ENCODE data around the gene ATG12. TPM values are rescaled to one million over a fixed set of nuclear protein-coding genes. Genes with fewer than 3 reads are reported as not detected.
"Not testable (repeated sequence)": the region's sequence is repeated elsewhere in the genome, so short reads cannot be mapped to it uniquely, and the experiment has no call there.

ATG12 gene
- total RNA-seq, 1 donor from 2014 or later, result 46.7 TPM

DNA sequence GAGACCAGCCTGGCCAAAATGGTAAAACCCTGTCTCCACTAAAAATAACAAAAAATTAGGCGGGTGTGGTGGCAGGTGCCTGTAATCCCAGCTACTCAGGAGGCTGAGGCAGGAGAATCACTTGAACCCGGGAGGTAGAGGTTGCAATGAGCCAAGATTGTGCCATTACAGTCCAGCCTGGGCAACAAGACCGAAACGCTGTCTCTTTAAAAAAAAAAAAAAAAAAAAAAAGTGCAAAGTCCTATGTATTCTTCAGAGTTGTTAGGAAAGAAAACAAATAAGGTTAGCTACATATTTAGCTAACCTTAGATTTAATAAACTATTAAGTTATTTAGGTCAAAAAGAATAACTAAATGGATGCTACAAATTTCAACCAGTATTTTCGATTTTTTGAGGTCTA is 11.5 kb downstream of the ATG12 start:
- Mint-ChIP-seq H3K36me3 (ENCODE audit: insufficient read depth) (peaks cover 13% of the 10 kb centered on the region), H3K4me1 (ENCODE audit: low read depth) (no peaks in the 10 kb centered on the region), H3K4me3 (ENCODE audit: low read depth) (no peak overlapping the region), H3K27me3 (no peaks in the 10 kb centered on the region), H3K27ac (no peak overlapping the region), H3K9me3 (ENCODE audit: low read depth) (peaks cover 13% of the 10 kb centered on the region)
- no peak for TF ChIP-seq CTCF (IDR thresholded peaks at IDR 0.05; ENCODE audit: unreplicated experiment)
- DNase-seq (ENCODE audit: low spot score, unreplicated experiment), result no peak

DNA sequence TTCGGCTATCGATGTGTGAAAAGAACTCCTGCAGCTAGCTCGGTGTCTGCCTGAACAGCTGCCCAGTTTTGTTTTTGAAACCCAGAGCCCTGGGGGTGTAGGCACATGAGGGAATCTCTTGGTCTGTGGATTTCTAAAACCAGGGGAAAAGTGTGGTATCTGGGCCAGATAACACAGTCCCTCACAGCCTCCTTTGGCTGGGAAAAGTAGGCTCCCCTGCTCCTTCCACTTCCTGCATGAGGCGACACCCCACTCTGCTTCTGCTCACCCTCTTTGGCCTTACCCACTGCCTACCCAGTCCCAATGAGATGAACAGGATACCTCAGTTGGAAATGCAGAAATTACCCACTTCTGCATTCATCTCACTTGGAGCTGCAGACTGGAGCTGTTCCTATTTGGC is 15.4 kb downstream of the ATG12 start:
- no peak for DNase-seq (ENCODE audit: low spot score, unreplicated experiment)
- H3K27me3 Mint-ChIP-seq, result no peaks in the 10 kb centered on the region
- no peak overlapping the region for H3K4me3 Mint-ChIP-seq (ENCODE audit: low read depth)
- H3K9me3 Mint-ChIP-seq (ENCODE audit: low read depth), result peaks cover 22% of the 10 kb centered on the region
- peaks cover 9% of the 10 kb centered on the region for H3K36me3 Mint-ChIP-seq (ENCODE audit: insufficient read depth)
- no peaks in the 10 kb centered on the region for H3K4me1 Mint-ChIP-seq (ENCODE audit: low read depth)
- TF ChIP-seq CTCF (IDR thresholded peaks at IDR 0.05; ENCODE audit: unreplicated experiment), result no peak
- H3K27ac Mint-ChIP-seq, result peak overlapping the region; percentile 22

DNA sequence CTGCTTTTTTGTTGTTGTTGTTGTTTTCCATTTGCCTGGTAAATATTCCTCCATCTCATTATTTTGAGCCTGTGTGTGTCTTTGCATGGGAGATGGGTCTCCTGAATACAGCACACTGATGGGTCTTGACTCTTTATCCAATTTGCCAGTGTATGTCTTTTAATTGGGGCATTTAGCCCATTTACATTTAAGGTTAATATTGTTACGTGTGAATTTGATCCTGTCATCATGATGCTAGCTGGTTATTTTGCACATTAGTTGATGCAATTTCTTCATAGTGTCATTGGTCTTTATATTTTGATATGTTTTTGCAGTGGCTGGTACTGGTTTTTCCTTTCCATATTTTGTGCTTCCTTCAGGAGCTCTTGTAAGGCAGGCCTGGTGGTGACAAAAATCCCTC is 16.4 kb downstream of the ATG12 start:
- peaks cover 22% of the 10 kb centered on the region for H3K9me3 Mint-ChIP-seq (ENCODE audit: low read depth)
- H3K27ac Mint-ChIP-seq; H3K36me3 Mint-ChIP-seq (ENCODE audit: insufficient read depth); H3K4me3 Mint-ChIP-seq (ENCODE audit: low read depth); H3K27me3 Mint-ChIP-seq; H3K4me1 Mint-ChIP-seq (ENCODE audit: low read depth); DNase-seq (ENCODE audit: low spot score, unreplicated experiment): not testable (repeated sequence)

GRCh38 chr5:115820846-115821245 is 20.5 kb downstream of the ATG12 start:
- H3K4me3 Mint-ChIP-seq (ENCODE audit: low read depth), result no peak overlapping the region
- DNase-seq (ENCODE audit: low spot score, unreplicated experiment), result no peak

GRCh38 chr5:115818821-115819220 is 22.5 kb downstream of the ATG12 start:
- peaks cover 4% of the 10 kb centered on the region for H3K9me3 Mint-ChIP-seq (ENCODE audit: low read depth)

More at GRCh38 chr5:115820846-115821245, 20.5 kb downstream of the ATG12 start:
- Mint-ChIP-seq H3K36me3 (ENCODE audit: insufficient read depth) (no peaks in the 10 kb centered on the region), H3K9me3 (ENCODE audit: low read depth) (peaks cover 18% of the 10 kb centered on the region), H3K27me3 (peaks cover 10% of the 10 kb centered on the region), H3K27ac (no peak overlapping the region), H3K4me1 (ENCODE audit: low read depth) (peaks cover 3% of the 10 kb centered on the region)
- TF ChIP-seq CTCF (IDR thresholded peaks at IDR 0.05; ENCODE audit: unreplicated experiment), result no peak

More at GRCh38 chr5:115818821-115819220, 22.5 kb downstream of the ATG12 start:
- peaks cover 15% of the 10 kb centered on the region for H3K4me1 Mint-ChIP-seq (ENCODE audit: low read depth)
- H3K27me3 Mint-ChIP-seq, result peaks cover 28% of the 10 kb centered on the region
- no peak for DNase-seq (ENCODE audit: low spot score, unreplicated experiment)
- no peak overlapping the region for H3K4me3 Mint-ChIP-seq (ENCODE audit: low read depth)
- no peak for TF ChIP-seq CTCF (IDR thresholded peaks at IDR 0.05; ENCODE audit: unreplicated experiment)
- H3K27ac Mint-ChIP-seq, result no peak overlapping the region
- H3K36me3 Mint-ChIP-seq (ENCODE audit: insufficient read depth), result no peaks in the 10 kb centered on the region

Measured in progenitor cell of endocrine pancreas (in vitro differentiated cells).